AG04450 (cell line): Measurements from ENCODE around the gene HOMEZ. TPM values are rescaled to one million over a fixed set of nuclear protein-coding genes. Genes with fewer than 3 reads are reported as not detected.
"Not testable (repeated sequence)": the region's sequence is repeated elsewhere in the genome, so short reads cannot be mapped to it uniquely, and the experiment has no call there.

Experiments
- CTCF ChIA-PET: fragments of 300-600, 350-600 bp; formaldehyde crosslinking; extraction: SDS; loops from one replicate; lab custom pipeline; 2022; ENCODE audit warnings: antibody characterized with exemption, inconsistent platforms; lab: Charles Lee
- POLR2A ChIA-PET: fragments of 350-600 bp; formaldehyde crosslinking; extraction: SDS; loops from one replicate; lab custom pipeline; 2021; ENCODE audit warnings: antibody characterized with exemption, inconsistent platforms; lab: Yijun Ruan, JAX
- DNase-seq: peaks from one replicate; pipeline ENCODE4 v3.0.0-alpha.2; 2011; ENCODE audit warnings: low read depth, low spot score
- H3K27ac ChIP-seq: one replicate; pipeline ENCODE4 v1.5.1; 2012; ENCODE audit warnings: low read depth, low read length, control low read depth
- H3K27me3 ChIP-seq: one replicate; pipeline ENCODE4 v1.6.0; 2012; ENCODE audit warnings: low read length; ENCODE audit not compliant: control insufficient read depth, insufficient read depth
- H3K4me3 ChIP-seq: 2 replicates; pipeline ENCODE4 v1.5.1; 2011; ENCODE audit warnings: mild to moderate bottlenecking, low read depth, low read length, control low read depth
- H3K9me3 ChIP-seq: 2 replicates; pipeline ENCODE4 v1.5.1; 2012; ENCODE audit warnings: low read length; ENCODE audit not compliant: control insufficient read depth, insufficient read depth
- polyA plus RNA-seq: library from polyadenylated mRNA; depleted of rRNA; stranded (reverse); fragments of >200 nt; gene quantifications from 2 replicates; pipeline ENCODE4 v1.2.3, GENCODE V29; 2011
- TF ChIP-seq, protein P1 (sequence below): IDR thresholded peaks from 2 replicates; pipeline ENCODE4 v1.5.1; 2011; ENCODE audit warnings: low read depth, low read length, control low read depth, inconsistent platforms

The HOMEZ gene
- polyA plus RNA-seq, 1 experiment, result 11.2 TPM

DNA sequence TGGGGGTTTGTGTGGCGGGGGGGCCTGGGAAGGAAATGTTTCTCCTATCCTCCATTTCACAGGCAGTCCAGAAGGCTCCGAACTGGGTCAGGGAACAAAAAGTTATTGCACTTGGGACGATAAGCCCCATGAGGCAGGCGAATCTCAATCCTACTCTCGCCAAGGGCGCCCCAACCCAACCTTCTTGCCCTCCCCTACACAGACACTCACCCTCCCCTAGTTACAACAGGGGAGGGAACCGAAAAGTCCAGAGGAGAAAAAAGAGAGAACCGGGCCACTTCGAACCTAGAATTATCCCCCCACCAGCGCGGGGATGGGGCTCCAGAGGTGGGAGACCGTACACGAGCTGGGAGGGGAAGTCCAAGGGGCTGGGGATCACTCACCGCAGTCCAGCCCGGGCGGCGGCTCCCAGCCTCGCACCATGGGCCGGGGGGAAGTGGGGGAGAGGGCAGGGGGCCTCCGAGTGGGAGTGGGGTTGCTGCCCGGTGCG is 357 bp downstream of the HOMEZ start:
- ChIA-PET POLR2A (interaction anchor here (1.0 to 1.7 kb wide), 4 partner anchors 15 to 36 kb away, joined by 3 to 11 read pairs (median 4); partner anchors contain the start of genes BCL2L2 and PABPN1), CTCF (interaction anchor here (0.7 to 3.6 kb wide), 5 partner anchors 9 to 166 kb away, joined by 3 to 24 read pairs (median 14); no protein-coding TSS in a partner anchor)
- Histone ChIP-seq H3K27ac (no peak overlapping the region), H3K4me3 (peak overlapping the region; percentile 79), H3K9me3 (no peaks in the 10 kb centered on the region; the same call in 1 of the 2 replicates), H3K27me3 (peaks cover 6% of the 10 kb centered on the region)
- no peak for DNase-seq
- TF ChIP-seq, protein P1, sequence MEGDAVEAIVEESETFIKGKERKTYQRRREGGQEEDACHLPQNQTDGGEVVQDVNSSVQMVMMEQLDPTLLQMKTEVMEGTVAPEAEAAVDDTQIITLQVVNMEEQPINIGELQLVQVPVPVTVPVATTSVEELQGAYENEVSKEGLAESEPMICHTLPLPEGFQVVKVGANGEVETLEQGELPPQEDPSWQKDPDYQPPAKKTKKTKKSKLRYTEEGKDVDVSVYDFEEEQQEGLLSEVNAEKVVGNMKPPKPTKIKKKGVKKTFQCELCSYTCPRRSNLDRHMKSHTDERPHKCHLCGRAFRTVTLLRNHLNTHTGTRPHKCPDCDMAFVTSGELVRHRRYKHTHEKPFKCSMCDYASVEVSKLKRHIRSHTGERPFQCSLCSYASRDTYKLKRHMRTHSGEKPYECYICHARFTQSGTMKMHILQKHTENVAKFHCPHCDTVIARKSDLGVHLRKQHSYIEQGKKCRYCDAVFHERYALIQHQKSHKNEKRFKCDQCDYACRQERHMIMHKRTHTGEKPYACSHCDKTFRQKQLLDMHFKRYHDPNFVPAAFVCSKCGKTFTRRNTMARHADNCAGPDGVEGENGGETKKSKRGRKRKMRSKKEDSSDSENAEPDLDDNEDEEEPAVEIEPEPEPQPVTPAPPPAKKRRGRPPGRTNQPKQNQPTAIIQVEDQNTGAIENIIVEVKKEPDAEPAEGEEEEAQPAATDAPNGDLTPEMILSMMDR, result no peak

DNA sequence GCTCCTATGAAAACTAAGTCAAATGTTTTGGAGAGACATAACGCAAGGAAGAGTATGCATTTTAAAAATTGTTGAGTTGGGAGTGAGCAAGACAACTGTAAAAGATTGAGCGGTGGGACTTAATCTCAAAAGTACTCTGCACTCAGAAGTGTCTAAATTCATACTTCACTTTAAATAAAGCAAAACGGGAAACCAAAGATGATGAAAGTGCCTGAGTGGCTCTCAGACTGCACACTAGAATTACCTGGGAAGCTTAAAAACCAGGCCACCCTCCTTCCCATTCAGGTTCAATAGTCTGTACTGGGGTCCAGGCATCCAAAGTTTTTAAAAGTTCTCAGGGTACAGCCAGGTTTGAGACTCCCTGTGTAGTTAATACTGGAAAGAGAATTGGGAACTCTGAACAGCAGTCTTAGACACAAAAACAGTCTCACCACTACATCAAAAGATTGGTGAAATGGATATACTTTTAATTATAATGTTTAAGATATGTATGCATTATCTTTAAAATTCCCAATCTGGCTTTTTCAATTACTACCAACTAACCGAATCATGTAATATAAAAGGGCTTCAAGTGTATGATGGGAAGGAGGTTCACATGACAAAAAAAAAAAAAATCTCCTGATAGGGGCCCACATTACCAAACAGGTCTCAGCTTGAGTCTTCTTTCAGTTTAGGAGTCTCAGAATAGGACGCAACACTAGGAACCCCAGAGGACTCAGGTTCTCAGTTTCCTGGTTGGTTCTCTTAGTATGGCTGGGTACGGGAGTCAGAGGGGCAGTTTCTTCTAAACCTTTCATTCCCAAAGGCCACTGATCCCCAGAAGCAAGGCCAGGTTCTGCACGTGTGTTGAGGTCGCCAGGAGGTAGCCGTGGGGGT is 1.0 kb downstream of the HOMEZ start:
- DNase-seq, result no peak
- peaks cover 6% of the 10 kb centered on the region for H3K27me3 ChIP-seq
- TF ChIP-seq, protein P1, result no peak
- H3K4me3 ChIP-seq, result peak overlapping the region; percentile 79
- ChIA-PET CTCF (interaction anchor here (0.7 to 2.2 kb wide), 4 partner anchors 10 to 165 kb away, joined by 3 to 14 read pairs (median 4); no protein-coding TSS in a partner anchor), POLR2A (interaction anchor here (1.7 kb wide), 1 partner anchor 16 kb away, joined by 11 read pairs; no protein-coding TSS in a partner anchor)
- no peak overlapping the region for H3K27ac ChIP-seq
- H3K9me3 ChIP-seq, result no peaks in the 10 kb centered on the region; the same call in 1 of the 2 replicates

DNA sequence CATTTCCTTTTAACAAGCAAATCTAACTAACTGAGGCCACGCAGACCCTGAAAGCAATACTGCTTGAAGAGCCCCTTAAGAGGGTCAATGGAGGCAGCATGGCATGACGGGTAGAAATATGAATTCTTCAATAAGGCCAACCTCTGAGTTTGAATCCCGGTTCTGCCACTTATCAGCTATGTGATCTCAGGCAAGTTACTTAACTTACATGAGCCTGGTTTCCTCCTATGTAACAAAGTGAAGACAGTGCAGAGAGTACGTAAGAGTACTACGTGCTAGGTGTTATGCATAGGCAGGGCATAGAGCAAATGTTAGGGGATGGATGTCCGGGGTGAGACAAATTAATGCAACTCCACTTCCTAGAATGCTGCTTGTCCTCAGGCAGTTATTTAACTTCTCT is 4.7 kb downstream of the HOMEZ start:
- no peak for DNase-seq
- ChIA-PET CTCF (interaction anchor here (0.7 to 2.3 kb wide), 2 partner anchors 14 to 20 kb away, joined by 5 to 15 read pairs; no protein-coding TSS in a partner anchor), POLR2A (no interaction called here)
- Histone ChIP-seq H3K9me3 (no peaks in the 10 kb centered on the region; the same call in 1 of the 2 replicates), H3K27ac (no peak overlapping the region), H3K4me3 (no peak overlapping the region), H3K27me3 (no peaks in the 10 kb centered on the region)
- TF ChIP-seq, protein P1, result no peak

DNA sequence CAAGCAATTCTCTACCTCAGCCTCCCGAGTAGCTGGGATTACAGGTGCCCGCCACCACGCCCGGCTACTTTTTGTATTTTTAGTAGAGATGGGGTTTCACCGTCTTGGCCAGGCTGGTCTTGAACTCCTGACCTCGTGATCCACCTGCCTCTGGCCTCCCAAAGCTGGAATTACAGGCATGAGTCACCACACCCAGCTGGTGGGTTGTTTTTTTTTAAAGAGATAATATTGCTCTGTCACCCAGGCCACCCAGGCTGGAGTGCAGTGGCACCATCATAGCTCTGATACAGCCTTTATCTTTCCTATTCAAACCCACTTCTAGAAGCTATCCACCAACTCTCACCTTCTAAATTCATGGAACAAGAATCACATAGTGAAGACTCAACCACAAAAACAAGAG is 8.0 kb downstream of the HOMEZ start:
- H3K27ac ChIP-seq, POLR2A ChIA-PET, H3K27me3 ChIP-seq, H3K9me3 ChIP-seq, H3K4me3 ChIP-seq, DNase-seq: not testable (repeated sequence)
- CTCF ChIA-PET, result interaction anchor here (0.6 to 1.8 kb wide), 4 partner anchors 18 to 29 kb away, joined by 3 to 7 read pairs (median 3); partner anchors contain the start of gene BCL2L2

DNA sequence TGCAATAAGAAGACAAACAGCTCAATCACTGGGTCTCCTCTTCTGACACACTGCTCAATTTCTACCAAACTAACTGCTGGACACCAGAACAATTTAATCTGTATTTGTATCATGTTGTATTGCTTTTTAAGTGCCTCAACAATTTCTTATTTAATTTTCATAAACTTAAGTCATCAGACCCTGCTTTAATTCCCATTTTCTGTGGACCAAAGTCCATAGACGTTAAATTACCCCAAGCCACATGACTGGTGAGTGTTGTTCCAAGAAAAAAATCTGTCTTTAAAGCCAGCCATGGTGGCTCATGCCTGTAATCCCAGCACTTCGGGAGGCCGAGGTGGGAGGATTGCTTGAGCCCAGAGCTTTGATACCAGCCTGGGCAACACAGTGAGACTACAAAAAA is 8.7 kb downstream of the HOMEZ start:
- Histone ChIP-seq H3K27ac (no peak overlapping the region), H3K27me3 (no peaks in the 10 kb centered on the region), H3K9me3 (no peaks in the 10 kb centered on the region), H3K4me3 (no peak overlapping the region)
- DNase-seq, result no peak
- ChIA-PET POLR2A (interaction anchor here (0.5 to 0.6 kb wide), 2 partner anchors 92 to 136 kb away, joined by 3 read pairs; no protein-coding TSS in a partner anchor), CTCF (interaction anchor here (1.2 to 1.8 kb wide), 3 partner anchors 17 to 157 kb away, joined by 3 to 9 read pairs (median 7); no protein-coding TSS in a partner anchor)
- TF ChIP-seq, protein P1, result no peak
